Umbilical cord (tissue), 2 donors: ENCODE measurements around the gene BBS2. TPM values are rescaled to one million over a fixed set of nuclear protein-coding genes. Genes with fewer than 3 reads are reported as not detected.
A peak's percentile ranks its signal among the peaks of the same experiment; 100 is the strongest.

ENCODE experiments used
- DNase-seq: peaks from one replicate; pipeline ENCODE4 v3.0.0-alpha.2; 2015; ENCODE audit warnings: low spot score
- total RNA-seq: library from RNA; depleted of rRNA; stranded (reverse); fragments of >200 nt; gene quantifications from one replicate; pipeline ENCODE4 v1.2.3, GENCODE V29; 2014; ENCODE audit warnings: low replicate concordance; ENCODE audit not compliant: insufficient read depth

BBS2 gene
- total RNA-seq = 52.7 TPM

- peak; percentile 93 for DNase-seq
Measured at GRCh38 chr16:56519459-56520250, at the start of gene BBS2. Gene BBS2, minus strand, starts transcription at chr16:56520024. Its CDS starts 162 bp downstream, at chr16:56519862.

DNA sequence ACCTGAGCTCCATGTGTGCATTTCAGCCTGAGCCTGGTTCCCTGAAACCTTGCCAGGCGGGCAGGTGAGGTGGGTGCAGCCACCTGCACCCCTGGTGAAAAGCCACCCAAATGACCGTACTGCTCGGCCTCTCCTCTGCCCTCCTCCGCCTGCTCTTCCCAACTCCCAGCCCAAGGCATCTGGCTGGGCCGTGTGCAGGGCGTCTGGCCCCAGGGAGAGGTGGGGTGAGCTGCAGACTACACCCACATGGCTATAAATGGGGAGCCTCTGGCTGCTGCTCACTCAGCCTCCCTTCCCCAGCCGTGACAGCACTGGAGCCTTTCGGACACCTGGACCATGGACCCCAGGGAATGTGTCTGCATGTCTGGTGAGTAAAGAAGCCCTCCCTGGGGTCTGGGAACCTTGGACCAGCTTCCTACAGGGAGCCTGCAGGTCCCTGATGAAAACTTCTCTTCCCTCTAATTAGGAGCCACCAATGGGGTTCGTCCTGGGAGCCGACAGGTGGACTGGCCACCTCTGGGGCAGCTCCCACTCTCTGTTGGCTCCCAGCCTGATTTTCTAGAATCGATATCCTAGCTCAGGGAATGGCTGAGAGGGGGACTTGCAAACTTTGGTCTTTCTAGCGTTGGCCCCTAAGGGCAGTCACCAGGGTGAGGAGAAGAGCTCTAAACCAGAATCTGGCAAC is 45.1 kb upstream of the BBS2 start, which contains the start of gene MT4:
TSS of gene MT4 (plus strand) at position 281 of the 685 bp plus-strand sequence. CDS start at position 337, 56 bp downstream.
- no peak for DNase-seq

DNA sequence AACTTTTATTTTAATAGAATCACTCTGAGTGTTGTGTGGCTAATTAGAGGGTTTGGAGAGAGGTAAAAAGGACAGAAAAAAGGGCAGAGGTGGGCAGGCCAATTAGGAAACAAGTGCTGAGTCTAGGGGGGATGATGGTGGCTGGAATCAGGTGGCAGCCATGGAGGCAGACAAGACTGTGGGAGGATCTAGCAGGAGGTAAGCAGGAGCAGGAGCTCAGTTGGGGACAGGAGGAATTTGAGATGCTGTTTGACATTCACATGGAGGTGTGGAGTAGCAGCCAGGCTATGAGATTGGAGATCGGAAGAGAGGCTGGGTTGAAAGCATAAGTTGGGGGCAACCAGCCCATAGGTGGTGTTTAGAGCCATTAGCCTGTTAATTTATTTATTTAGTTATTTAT is 41.3 kb upstream of the BBS2 start:
- DNase-seq = no peak

DNA sequence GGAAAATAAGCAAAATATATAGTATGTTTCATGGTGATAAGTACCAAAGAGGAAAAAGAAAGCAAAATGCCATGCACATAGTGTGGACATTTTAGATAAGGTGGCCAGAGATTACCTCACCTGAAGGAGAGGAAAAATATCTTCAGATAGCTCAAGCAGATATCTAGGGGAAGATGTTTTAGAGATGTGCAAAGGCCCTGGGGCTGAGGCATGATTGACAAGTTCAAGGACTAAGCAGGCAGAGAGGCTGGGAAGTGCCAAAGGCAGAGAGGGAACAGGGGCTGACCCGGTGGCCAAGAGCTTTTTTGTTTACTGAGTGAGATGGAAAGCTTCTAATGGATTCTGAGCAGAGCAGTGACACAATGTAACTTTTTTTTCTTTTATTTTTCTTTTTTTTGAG is 40.6 kb upstream of the BBS2 start:
- no peak for DNase-seq

DNA sequence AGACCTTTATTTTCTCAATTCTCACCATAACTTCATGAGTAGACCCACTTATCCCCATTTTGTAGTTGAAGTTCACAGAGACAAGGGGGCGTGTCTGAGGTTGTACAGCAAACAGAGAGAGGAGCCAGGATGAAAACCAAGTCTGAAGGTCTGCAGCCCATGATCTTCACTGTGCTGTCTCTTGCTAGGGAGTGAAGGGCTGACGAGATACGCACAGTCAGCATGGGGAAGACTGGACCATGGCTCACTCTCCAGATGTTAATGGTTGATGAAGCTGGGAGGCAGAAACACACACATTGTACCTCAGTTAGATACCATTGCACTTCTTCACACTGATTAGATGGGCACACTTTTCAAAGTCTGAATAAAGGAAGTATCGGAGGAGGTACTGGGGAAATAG is 39.3 kb upstream of the BBS2 start:
- no peak for DNase-seq

DNA sequence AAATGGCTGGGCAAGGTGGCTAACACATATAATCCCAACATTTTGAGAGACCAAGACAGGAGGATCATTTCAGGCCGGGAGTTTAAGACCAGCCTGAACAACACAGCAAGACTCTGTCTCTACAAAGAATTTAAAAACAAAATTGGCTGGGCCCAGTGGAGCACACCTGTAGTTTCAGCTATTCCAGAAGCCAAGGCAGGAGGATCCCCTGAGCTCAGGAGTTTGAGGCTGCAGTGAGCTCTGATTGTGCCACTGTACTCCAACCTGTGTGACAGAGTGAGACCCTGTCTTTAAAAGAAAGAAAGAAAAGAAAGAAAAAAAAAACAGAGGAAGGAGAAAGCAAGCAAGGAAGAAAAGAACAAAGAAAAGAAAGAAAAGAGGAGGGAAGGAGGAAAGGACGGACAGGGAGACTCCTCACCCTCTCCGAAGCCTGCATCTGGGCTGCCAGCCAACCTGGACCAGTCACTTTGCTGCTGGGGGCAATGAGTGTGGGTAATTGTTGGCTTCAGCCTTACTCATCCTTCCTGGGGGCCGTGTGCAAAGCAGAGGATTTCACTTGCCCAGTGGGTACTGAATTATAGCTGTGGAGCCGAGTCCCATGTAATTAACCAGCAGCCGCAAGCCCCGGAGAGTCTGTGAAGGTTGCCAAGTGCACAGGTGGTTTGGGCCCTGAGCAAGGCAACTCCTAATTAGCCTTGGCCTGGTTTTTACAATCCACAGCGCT is 38.4 kb upstream of the BBS2 start:
- no peak for DNase-seq

DNA sequence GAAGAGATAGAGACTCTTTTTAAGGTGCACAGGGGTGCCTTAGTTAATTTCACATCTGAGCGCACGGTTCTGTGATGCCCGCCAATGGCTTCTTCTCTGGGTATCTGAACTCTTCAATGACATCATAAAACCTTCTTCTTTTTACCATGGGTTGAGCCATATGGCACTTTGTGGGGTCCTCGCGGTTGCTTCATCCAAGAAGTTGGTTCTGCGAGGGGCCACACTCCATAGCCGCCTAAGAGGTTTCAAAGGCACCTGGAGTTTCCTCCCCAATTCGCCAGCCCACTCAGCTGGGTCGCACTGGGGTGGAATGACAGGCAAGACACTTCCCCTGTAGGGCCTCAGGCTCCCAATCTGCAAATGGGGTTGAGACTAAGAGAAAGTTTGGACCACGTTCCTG is 34.6 kb upstream of the BBS2 start:
- DNase-seq = no peak

- peak; percentile 15 for DNase-seq
Measured at GRCh38 chr16:56551796-56552738, 32.2 kb upstream of the BBS2 start.

- DNase-seq = no peak
Measured at GRCh38 chr16:56549744-56550385, 30.0 kb upstream of the BBS2 start.

DNA sequence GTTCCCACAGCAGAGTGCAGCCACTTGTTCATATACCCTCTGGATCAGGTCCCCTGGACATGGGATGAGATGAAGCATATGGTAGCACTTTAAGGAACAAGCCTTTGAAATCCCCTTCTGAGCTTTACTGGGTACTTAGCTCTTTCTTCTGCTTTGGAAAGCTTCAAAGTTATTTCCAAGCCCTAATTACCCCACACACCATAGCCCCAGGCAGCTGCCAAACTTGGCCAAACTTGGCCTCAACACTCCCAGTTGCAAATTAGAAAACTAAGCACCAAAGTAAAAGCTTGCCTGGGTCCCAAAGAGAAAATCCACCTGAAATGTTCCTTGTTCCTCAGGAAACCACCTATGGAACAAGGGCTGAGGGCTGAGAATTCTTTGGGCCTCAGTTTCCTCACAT is 29.3 kb upstream of the BBS2 start:
- no peak for DNase-seq

DNA sequence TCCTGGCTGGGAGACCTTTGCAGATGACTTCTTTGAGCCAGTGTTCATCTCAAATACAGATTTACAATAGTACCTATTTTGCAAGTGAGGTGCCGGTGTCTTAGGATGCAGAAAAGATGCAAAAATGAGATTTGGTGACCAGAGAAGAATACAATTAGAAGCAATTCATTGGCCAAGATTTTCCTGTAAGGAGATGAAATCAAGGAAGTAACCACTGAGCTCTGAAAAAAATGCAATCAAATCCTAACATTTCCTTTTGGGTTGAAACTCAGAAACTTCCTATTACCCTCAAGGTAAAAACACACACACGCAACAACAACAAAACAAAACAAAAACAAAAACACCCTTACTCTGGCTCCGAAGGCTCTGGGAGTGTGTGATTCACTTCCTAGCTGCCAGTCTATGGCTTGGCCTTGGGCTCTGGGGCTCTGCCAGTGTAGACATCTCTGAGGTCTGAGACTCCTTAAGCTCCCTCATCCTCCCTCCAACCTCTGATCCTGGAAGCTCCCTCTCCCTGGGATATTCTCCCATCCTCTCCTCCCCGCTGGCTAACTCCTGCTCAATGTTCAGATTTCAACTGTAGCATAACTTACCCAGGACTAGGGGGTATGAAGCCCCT is 28.2 kb upstream of the BBS2 start:
- DNase-seq = no peak

DNA sequence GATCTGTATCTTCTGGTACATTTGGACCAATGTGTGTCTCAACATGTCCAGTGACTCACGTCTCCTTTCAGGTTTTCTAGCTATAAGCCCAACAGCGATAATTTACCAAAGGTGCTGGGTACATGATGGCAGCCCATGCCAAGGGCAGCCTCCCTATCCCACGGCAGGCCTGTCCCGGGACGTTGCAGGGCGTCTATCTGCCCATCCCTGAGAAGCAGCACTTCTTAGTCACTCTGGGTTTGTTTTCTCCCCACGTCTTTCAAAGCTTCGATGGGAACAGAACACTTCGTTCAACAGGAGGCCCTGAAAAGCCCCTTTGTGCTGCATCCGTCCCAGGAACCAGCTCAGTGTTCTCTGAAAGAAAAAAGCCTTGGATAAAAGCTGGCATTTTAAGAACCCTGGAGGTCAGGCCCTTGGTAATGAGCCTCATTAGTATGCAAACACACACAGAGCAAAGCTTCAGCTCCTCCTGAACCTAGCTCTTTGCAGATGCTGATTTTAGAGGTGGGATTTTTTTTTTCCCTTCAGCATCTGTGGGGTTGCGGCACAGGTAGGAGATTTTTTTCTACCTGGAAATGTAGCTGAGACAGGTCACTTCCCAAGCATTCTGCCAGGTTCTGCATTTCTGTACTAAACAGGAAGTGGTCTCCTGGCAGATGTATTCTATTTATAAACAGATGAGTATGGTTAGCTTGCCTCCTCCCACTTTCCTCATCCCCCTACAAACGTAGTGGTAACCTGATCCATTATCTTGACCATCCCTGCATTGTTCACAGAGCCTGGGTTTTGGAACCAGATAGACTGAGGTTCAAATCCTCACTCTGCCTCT is 27.5 kb upstream of the BBS2 start:
- no peak for DNase-seq

DNA sequence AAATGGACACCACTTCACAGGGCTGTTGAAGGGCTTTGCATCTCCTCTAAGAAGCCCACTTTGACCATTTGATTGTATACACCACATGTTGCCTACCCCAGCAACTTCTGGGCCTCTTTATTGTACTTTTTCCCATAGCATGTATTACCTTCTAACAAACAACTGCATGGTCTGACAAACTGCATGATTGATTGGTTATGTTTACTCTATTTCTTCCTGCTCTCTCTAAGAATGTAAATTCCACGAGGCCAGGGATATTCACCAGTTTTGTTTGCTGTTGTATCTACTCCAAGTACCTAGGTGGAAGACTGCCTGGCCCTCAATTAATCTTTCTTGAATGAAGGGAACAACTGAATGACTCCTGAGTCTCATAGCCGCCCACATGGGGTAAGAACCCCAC is 22.2 kb upstream of the BBS2 start:
- DNase-seq = no peak

GRCh38 chr16:56539656-56540055 is 19.8 kb upstream of the BBS2 start:
- no peak for DNase-seq

DNA sequence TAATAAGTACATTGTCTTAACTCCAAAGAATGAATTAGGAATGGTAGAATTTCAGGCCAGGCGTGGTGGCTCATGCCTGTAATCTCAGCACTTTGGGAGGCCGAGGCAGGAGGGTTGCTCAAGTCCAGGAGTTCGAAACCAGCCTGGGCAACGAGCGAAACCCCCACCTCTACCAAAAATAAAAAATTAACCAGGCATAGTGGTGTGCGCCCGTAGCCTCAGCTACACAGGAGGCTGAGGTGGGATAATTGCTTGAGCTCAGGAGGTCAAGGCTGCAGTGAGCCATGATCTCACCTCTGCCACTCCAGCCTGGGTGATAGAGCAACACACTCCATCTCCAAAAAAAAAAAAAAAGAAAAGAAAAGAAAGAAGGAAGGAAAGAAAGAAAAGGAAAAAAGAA is 18.5 kb upstream of the BBS2 start:
- no peak for DNase-seq

GRCh38 chr16:56534847-56535383 is 15.1 kb upstream of the BBS2 start:
- no peak for DNase-seq

- DNase-seq = no peak
Measured at GRCh38 chr16:56532714-56533113, 12.9 kb upstream of the BBS2 start.

- no peak for DNase-seq
Measured at GRCh38 chr16:56530872-56531271, 11.0 kb upstream of the BBS2 start.

- DNase-seq = no peak
Measured at GRCh38 chr16:56525236-56525635, 5.4 kb upstream of the BBS2 start.
